Epithelial cell of esophagus (primary cell): ENCODE results near the gene BLTP1.
"Not testable (repeated sequence)": the region's sequence is repeated elsewhere in the genome, so short reads cannot be mapped to it uniquely, and the experiment has no call there.

Experiments used
- DNase-seq: peaks from one replicate; pipeline ENCODE4 v3.0.0; 2010; ENCODE audit warnings: low read depth
- H3K4me3 ChIP-seq: 2 replicates; pipeline ENCODE4 v1.5.1; 2011; ENCODE audit warnings: mild to moderate bottlenecking, low read length, control low read depth
- TF ChIP-seq, protein P1 (sequence below): IDR thresholded peaks from 2 replicates; pipeline ENCODE4 v1.5.1; 2011; ENCODE audit warnings: low read depth, mild to moderate bottlenecking, low read length, control low read depth, inconsistent platforms; ENCODE audit not compliant: insufficient read depth; ENCODE audit errors: missing control alignments

BLTP1 gene, protein sequence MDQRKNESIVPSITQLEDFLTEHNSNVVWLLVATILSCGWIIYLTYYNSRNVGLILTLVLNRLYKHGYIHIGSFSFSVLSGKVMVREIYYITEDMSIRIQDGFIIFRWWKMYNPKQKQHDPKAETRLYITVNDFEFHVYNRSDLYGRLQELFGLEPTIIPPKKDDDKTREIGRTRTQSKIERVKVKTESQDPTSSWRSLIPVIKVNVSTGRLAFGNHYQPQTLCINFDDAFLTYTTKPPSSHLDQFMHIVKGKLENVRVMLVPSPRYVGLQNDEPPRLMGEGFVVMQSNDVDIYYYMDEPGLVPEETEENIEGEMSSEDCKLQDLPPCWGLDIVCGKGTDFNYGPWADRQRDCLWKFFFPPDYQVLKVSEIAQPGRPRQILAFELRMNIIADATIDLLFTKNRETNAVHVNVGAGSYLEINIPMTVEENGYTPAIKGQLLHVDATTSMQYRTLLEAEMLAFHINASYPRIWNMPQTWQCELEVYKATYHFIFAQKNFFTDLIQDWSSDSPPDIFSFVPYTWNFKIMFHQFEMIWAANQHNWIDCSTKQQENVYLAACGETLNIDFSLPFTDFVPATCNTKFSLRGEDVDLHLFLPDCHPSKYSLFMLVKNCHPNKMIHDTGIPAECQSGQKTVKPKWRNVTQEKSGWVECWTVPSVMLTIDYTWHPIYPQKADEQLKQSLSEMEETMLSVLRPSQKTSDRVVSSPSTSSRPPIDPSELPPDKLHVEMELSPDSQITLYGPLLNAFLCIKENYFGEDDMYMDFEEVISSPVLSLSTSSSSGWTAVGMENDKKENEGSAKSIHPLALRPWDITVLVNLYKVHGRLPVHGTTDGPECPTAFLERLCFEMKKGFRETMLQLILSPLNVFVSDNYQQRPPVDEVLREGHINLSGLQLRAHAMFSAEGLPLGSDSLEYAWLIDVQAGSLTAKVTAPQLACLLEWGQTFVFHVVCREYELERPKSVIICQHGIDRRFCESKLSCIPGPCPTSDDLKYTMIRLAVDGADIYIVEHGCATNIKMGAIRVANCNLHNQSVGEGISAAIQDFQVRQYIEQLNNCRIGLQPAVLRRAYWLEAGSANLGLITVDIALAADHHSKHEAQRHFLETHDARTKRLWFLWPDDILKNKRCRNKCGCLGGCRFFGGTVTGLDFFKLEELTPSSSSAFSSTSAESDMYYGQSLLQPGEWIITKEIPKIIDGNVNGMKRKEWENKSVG (N-terminal part only)

DNA sequence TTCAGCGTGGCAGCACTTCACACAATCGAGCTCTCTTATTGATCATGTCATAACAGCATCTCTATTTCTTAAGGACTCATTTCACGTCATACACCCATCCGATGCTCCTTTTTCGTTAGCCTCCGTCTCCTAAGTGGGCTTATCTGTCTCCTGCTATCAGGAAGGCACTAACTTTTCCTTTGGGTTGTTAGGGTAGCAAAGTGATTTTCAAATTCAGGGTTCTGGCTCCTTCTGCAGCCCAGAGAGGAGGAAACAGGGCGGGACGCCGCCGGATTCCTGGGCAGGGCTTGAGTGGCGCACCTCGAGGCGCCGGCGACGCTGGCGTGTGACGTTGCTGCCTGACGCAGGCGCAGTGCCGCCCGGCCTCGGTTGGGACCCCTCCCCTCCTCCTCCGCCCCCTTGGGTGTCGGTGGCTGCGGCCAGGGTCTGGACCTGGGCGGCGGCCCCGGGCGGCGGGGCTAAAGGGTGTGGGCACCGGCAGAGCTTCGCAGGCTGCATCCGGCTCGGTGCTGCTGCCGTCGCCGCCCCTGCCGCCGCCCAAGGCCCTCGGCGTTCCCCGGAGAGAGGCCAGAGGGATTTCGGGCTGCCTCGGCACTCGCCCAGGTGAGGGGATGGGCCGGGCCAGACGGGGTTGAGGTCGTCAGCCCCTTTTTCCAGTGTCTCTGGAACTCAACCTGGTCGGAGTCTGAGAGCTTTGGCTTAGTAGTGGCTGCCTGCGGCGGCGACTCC is at the start of gene BLTP1:
TSS of gene BLTP1 (plus strand) at position 350 of the 729 bp plus-strand sequence. CDS start 18,317 bp downstream, outside the sequence.
- DNase-seq, result peak; percentile 82
- TF ChIP-seq, protein P1, sequence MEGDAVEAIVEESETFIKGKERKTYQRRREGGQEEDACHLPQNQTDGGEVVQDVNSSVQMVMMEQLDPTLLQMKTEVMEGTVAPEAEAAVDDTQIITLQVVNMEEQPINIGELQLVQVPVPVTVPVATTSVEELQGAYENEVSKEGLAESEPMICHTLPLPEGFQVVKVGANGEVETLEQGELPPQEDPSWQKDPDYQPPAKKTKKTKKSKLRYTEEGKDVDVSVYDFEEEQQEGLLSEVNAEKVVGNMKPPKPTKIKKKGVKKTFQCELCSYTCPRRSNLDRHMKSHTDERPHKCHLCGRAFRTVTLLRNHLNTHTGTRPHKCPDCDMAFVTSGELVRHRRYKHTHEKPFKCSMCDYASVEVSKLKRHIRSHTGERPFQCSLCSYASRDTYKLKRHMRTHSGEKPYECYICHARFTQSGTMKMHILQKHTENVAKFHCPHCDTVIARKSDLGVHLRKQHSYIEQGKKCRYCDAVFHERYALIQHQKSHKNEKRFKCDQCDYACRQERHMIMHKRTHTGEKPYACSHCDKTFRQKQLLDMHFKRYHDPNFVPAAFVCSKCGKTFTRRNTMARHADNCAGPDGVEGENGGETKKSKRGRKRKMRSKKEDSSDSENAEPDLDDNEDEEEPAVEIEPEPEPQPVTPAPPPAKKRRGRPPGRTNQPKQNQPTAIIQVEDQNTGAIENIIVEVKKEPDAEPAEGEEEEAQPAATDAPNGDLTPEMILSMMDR, result no peak
- H3K4me3 ChIP-seq, result peak within 1 kb of the TSS; percentile 97

DNA sequence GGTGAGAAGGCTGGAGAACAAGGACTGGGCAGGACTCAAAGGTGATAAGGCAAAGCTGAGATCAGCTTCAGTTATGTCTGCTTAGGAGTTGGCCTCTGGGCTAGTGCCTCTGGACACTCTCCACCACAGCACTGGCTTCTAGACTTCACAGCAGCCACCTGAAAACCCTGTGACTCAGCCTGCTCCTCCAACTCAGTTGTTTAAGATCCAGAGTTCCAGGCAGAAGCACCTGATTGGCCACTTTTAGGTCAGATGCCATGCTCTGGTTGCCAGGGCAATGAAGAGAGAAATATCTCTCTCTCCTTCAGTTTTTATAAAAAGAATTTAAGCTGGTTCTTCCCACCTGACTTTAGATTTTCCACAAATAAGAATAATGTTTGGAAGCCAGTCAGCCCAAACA is 47.9 kb upstream of the BLTP1 start:
- TF ChIP-seq, protein P1, result no peak
- H3K4me3 ChIP-seq, result no peak overlapping the region
- peak; percentile 29 for DNase-seq

DNA sequence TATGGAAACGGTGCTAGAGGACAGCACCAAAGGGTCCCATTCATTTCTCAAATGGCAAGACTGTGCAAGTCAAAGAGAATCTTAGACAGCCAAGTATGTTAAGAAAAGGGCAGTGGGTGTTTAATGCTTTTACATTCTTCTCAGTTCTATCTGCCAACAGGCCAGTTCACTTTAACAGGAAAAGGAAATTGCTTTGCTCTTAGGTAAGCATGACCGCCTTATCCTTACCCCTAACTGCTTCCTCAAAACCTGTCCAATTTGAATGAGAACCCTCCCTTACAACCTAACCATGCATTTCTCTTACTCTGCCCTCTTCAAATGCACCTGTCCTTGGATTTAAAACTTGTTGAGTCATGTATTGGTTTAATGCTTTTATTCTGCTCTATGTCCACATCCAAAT is 44.5 kb upstream of the BLTP1 start:
- TF ChIP-seq, protein P1, result no peak
- no peak for DNase-seq
- no peak overlapping the region for H3K4me3 ChIP-seq

DNA sequence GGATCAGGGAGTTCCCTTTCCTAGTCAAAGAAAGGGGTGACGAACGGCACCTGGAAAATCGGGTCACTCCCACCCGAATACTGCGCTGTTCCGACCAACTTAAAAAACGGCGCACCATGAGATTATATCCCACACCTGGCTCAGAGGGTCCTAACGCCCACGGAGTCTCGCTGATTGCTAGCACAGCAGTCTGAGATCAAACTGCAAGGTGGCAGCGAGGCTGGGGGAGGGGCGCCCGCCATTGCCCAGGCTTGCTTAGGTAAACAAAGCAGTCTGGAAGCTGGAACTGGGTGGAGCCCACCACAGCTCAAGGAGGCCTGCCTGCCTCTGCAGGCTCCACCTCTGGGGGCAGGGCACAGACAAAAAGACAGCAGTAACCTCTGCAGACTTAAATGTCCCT is 41.8 kb upstream of the BLTP1 start:
- DNase-seq, H3K4me3 ChIP-seq: not testable (repeated sequence)

DNA sequence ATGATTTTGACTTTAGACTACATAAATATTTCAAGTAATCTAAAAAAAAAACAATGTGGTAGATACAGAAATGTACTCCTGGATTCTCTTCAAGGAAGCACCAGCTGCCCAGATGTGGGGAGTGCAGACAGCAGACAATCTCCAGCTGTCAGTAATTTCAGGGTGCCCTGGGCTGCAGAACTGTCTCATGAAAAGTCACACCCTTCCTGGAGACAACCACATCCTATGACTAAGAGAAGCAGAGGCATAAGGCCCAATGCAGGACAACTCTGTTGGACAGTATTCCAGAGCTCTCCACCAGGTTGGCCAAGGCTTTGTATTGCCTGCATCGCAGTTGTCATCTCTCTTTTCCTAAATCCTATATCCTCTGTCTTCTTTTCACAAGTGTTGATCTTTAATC is 34.4 kb upstream of the BLTP1 start:
- H3K4me3 ChIP-seq, result no peak overlapping the region
- DNase-seq, result peak; percentile 14
- TF ChIP-seq, protein P1, result no peak

DNA sequence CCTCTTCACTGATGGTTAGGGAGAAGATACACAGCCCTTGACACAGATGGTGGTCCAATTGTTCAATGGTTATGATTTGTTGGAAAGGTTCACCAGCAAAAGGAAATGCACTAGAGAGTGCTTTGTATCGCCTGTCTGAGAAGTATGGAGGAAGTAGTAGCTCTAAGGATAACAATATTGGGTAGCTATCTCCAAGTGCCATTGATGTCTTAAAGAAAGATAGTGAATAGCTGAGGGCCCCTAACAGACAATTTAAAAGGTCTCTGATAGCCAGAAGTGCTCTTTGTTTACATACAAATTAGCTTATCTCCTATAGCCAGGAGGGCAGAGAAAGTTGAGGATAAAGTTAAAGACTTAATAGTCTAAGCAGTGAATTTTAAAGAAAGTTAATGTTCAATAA is 33.9 kb upstream of the BLTP1 start:
- no peak for DNase-seq

More for the DNA sequence above, 33.9 kb upstream of the BLTP1 start:
- no peak overlapping the region for H3K4me3 ChIP-seq
- TF ChIP-seq, protein P1, result no peak
